GM21381 (cell line): ENCODE measurements around the gene PTBP1.

ENCODE experiments used
- ATAC-seq: cut with Tn5 transposase; IDR thresholded peaks from one replicate; pipeline ENCODE4 v1.9.1; 2021; ENCODE audit warnings: mild to moderate bottlenecking, moderate library complexity; ENCODE audit not compliant: unreplicated experiment

Gene PTBP1

GRCh38 chr19:772063-772462 is 25.2 kb upstream of the PTBP1 start:
- no peak for ATAC-seq

GRCh38 chr19:772730-773436 is 24.4 kb upstream of the PTBP1 start:
- ATAC-seq, result no peak

- ATAC-seq, result no peak
Measured at GRCh38 chr19:776549-776948, 20.7 kb upstream of the PTBP1 start.

GRCh38 chr19:778910-779653 is 18.2 kb upstream of the PTBP1 start:
- ATAC-seq, result no peak

- no peak for ATAC-seq
Measured at GRCh38 chr19:780935-781334, 16.3 kb upstream of the PTBP1 start.

GRCh38 chr19:781800-782184 is 15.5 kb upstream of the PTBP1 start:
- no peak for ATAC-seq

GRCh38 chr19:782185-782877 is 14.9 kb upstream of the PTBP1 start:
- ATAC-seq, result no peak

- no peak for ATAC-seq
Measured at GRCh38 chr19:782878-783668, 14.2 kb upstream of the PTBP1 start.

GRCh38 chr19:784541-784940 is 12.7 kb upstream of the PTBP1 start:
- no peak for ATAC-seq

GRCh38 chr19:787536-787935 is 9.7 kb upstream of the PTBP1 start:
- no peak for ATAC-seq

GRCh38 chr19:788686-788982 is 8.6 kb upstream of the PTBP1 start:
- ATAC-seq, result no peak

GRCh38 chr19:788983-789700 is 8.1 kb upstream of the PTBP1 start:
- no peak for ATAC-seq

GRCh38 chr19:789701-790060 is 7.6 kb upstream of the PTBP1 start:
- no peak for ATAC-seq

- ATAC-seq, result no peak
Measured at GRCh38 chr19:791007-791566, 6.2 kb upstream of the PTBP1 start.

- ATAC-seq, result no peak
Measured at GRCh38 chr19:791567-792305, 5.5 kb upstream of the PTBP1 start.

GRCh38 chr19:792306-792885 is 4.9 kb upstream of the PTBP1 start:
- no peak for ATAC-seq

GRCh38 chr19:793806-794205 is 3.4 kb upstream of the PTBP1 start:
- no peak for ATAC-seq

GRCh38 chr19:795073-795611 is 2.1 kb upstream of the PTBP1 start:
- ATAC-seq, result no peak
